Left renal cortex interstitium (tissue), 4 donors: ENCODE data around the gene SPIRE1. TPM values are rescaled to one million over a fixed set of nuclear protein-coding genes. Genes with fewer than 3 reads are reported as not detected.
"Not testable (repeated sequence)": the region's sequence is repeated elsewhere in the genome, so short reads cannot be mapped to it uniquely, and the experiment has no call there.

Experiments
- DNase-seq, 4 donors: peaks; one replicate each; pipeline ENCODE4 v3.0.0-alpha.2; 2013; ENCODE audit warnings: low read depth in 4 of 4, low spot score in 2 of 4, missing footprints in 1 of 4
- polyA plus RNA-seq, 4 donors: library from polyadenylated mRNA; unstranded; fragments of 120-200 nt; gene quantifications; one replicate each; pipeline ENCODE4 v1.2.1, GENCODE V29; 2013; ENCODE audit not compliant: insufficient read length in 4 of 4

The SPIRE1 gene
- polyA plus RNA-seq, 4 donors: 32.0 to 37.3 (median 32.3) TPM

DNA sequence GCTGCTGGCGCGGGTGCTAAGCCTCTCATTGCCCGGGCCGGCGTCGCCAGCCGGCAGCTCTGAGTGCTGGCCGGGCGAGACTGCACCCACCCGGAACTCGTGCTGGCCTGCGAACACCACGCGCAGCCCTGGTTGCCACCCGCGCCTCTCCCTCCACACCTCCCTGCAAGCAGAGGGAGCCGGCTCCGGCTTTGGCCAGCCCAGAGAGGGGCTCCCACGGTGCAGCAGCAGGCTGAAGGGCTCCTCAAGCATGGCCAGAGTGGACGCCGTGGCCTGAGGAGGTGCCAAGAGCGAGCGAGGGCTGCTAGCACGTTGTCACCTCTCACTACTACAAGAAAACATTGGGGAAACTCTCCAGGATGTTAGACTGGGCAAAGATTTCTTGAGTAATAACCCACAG is 98.6 kb downstream of the SPIRE1 start:
- DNase-seq: no peak

DNA sequence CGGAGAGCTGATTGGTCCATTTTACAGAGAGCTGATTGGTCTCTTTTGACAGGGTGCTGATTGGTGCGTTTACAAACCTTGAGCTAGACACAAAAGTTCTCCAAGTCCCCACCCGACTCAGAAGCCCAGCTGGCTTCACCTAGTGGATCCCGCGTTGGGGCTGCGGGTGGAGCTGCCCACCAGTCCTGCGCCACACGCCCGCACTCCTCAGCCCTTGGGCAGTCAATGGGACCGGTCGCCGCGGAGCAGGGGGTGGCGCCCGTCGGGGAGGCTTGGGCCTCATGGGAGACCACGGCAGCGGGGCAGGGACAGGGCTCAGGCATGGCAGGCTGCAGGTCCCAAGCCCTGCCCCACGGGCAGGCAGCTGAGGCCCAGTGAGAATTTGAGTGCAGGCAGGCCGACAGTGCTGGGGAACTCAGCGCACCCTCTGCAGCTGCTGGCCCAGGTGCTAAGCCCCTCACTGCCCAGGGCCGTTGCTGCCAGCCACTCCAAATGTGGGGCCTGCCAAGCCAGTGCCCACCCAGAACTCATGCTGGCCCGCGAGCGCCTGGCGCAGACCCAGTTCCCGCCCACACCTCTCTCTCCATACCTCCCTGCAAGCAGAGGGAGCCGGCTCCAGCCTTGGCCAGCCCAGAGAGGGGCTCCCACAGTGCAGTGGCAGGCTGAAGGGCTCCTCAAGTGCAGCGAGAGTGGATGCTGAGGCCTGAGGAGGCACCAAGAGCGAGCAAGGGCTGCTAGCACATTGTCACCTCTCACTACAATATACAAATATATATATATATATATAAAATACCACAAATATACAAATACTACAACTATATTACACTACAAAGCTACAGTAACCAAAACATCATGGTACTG is 100.7 kb downstream of the SPIRE1 start:
- no peak for DNase-seq

DNA sequence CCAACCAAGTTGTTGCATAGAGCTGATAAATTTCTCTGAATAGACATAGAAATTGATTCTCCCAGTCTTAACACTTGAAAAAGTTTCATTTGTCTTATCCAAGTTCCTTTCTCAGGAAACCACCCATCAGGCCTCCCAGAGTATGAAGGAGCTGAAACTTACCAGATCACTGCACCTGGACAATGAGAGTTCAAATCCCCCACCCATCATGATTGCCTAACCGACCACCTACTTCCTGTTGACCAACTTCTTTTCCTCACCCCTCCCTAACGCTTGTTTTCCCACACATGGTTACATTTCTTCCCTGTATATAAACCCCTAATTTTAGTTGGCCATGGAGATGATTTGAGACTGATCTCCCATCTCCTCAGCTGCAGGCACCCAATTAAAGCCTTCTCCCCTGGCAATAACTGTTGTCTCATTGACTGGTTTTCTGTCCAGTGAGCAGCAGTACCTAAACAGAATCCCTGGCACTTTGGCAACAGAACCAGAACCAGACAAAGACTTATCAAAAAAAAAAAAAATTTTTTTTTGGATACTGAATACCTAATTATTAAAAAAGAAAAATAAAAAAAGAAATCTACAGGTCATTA is 103.0 kb downstream of the SPIRE1 start:
- DNase-seq: no peak

DNA sequence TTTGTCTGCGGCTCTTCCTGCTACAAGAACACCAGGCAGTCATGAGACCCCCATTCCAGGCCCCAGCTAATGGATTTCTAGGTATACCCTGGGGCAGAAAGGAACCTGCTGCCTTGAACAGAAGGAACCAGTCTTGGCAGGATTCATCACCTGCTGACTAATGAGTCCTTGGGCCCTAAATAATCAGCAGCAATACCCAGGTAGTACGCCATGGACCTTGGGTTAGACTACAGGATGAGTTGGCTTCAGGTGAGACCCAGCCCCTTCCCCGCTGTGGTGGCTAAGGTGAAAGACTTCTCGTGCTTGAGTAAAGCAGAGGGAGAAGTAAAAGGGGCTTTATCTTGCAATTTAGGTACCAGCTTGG is 105.0 kb downstream of the SPIRE1 start:
- no peak for DNase-seq

DNA sequence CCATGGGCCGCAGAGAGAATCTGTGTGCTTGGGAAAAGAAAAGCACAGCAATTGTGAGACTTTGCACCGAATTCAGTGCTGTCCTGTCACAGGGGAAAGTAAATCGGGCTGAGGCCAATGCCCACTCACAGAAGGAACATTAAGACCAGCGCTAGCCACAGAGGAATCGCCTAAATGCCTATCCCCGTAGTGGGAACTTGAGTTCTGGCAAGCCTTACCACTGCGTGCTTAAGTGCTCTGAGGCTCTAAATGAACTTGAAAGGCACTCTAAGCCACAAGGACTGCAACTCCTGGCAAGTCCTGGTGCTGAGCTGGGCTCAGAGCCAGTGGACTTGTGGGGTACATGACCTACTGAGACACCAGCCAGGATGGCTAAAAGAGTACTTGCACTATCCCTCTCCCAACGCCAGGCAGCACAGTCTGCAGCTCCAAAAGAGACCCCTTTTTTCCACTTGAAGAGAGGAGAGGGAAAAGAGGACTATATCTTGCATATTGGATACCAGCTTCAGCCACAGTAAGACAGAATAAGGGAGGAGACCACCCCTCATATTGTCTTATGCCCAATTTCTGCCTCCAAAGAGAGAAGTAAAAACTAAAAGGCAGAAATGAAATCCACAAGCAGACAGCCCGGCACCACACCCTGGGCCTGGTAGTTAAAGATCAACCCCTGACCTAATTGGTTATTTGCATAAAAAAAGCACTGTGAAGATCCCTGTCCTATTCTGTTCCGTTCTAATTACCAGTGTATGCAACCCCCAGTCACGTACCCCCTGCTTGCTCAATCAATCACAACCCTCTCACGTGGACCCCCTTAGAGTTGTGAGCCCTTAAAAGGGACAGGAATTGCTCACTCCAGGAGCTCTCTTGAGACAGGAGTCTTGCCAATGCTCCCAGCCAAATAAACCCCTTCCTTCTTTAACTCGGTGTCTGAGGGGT is 105.7 kb downstream of the SPIRE1 start:
- not testable (repeated sequence) for DNase-seq

DNA sequence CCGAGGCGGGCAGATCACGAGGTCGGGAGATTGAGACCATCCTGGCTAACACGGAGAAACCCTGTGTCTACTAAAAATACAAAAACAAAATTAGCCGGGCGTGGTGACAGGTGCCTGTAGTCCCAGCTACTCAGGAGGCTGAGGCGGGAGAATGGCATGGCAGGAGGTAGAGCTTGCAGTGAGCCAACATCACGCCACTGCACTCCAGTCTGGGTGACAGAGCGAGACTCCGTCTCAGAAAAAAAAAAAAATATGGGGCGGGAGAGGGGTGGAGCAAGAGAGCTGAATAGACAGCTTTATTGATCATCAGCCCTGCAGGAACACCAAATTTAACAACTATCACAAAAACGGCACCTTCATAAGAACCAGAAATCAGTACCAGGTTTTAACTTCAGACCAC is 106.4 kb downstream of the SPIRE1 start:
- not testable (repeated sequence) for DNase-seq

DNA sequence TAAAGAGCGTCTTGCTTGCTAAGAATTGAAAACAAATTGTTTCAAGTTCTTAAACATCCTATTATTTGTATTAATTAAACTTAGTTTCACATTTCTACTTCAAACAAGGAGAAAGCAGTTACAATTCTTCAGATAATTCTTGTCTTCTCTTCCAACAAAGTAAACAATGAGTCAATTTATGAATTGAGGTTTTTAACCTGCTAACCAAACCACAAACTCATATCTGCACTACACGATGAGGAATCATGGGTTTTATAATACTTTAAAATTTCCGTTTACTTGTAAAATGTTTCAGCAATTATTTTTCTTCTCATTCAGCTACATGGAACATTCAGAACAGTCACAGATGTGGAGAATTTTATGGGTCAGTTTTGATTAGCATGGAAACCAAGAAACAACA is 114.2 kb downstream of the SPIRE1 start:
- DNase-seq: no peak

DNA sequence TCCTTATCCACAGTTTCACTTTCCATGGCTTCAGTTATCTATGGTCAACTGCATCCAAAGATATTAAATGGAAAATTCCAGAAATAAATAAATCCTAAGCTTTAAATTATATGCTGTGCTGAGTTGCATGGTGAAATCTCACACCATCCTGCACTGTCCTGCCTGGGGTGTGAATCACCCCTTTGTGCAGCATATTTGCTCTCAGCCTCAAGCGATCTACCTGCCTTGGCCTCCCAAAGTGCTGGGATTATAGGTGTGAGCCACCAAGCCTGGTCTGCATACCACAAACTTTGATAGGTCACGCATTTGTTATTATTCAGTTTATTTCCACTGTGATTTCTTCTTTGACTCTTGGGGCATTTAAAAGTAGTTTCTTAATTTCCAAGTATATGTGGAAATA is 117.2 kb downstream of the SPIRE1 start:
- DNase-seq: no peak

DNA sequence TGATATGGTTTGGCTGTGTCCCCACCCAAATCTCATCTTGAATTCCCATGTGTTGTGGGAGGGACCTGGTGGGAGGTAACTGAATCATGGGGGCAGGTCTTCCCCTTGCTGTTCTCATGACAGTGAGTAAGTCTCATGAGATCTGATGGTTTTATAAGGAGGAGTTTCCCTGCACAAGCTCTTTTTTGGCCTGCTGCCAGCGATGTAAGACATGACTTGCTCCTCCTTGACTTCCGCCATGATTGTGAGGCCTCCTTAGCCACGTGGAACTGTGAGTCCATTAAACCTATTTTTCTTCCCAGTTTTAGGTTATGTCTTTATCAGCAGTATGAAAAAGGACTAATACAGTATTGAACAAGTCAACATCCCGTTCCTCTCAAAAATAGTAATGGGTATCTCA is 118.7 kb downstream of the SPIRE1 start:
- not testable (repeated sequence) for DNase-seq

DNA sequence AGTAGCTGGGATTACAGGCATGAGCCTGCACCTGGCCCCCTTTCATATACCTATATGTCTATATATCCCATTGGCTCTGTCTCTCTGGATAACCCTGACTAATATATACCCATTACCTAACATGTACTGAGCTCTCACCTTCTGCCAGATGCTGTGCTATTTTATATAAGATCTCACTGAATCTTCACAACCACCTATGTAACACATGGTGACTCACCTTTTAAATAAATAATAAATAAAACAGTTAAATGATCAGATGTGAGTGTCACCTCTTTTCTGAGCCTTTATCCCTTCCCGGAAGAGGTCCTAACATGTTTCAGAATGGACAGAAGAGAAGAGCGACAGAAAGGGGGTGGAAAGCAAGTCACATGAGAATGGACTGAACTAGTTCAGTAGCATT is 123.1 kb downstream of the SPIRE1 start:
- no peak for DNase-seq

DNA sequence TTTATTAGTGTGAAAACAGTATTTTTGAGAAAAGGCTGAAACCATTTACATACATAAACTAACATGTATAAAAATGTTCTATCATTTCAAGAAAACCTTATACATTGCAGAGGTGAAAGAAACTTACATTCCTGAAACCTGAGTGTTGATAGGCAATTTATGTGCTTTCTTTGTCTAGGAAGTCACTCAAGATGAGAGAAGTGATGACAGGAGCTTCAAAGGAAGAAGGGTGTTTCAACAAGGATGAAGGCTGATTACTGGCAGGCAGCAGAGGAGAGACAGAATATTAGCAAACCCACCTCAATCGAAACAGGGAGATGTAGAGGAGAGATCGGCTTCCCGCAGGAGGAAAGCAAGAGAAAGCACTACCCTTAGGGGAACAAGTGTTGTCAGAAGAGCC is 125.2 kb downstream of the SPIRE1 start:
- no peak for DNase-seq

DNA sequence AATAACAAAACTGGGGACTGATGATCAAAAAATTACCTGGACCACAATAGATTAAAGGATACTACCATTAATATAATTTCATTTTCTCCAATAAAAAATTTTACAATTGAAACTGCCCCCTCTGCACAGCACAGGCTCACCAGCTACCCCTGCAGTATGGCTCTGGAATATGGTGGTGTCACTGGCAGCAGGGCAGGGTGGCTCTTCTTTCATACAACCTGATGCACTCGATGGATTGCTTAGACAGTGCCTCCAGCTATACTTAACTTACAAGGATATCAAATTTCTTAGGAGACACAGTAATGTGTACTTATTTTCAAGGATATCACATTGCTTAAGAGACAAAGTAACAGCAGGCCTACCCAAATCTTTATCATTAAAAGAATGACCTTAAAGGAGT is 126.2 kb downstream of the SPIRE1 start:
- DNase-seq: no peak

DNA sequence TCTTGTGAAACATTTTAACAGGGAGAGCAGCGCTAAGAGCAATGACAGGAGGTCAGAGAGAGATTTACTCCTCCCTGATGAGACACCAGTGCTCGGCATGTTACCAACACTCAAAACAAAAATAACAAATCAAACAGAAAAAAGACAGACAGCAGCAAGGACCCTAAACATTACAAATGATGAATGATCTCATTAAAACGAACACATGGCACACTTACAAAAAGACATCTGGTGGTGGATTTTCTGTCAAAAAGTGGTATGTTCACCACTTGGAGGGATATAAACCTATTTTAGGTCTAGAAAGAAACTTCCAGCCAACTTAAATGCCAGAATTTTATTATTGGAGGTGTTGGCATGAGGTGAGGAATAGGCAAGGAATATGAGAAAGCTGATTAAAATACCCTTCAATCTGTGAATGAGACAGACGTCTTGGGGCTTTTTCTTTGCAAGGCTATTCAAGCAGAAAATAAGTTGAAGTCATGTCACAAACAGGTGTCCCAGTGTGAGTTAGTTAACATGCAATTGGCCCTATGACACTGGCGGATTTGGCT is 137.4 kb downstream of the SPIRE1 start:
- no peak for DNase-seq

DNA sequence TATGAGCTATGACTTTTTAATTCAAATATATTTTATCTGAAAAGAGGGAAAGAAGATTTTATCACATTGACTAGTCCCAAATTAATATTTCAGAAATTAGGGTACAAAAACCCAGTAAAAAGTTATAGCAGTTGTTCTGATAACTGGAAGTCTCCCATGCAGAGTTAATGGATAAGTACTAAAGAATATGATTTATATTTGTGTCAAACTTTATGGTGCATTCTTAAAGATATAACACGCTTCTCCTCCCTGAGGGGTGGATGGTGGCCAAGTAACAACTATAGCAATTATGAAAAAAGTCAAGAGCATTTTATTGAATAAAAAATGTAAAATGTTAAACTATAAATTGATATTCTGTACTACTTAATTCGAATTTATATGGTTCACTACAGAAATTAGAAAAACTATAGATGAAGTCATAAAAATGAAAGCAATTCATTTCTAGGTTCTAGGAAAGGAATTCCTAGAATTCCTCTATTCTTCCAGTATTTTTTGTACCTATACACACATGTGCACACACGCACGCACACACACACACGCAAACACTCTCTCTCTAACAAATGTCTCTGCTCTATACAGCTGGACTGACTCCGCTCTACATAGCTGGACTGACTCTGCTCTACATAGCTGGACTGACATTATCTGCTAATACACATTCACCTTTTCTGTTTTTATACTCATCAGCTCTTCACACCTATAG is 138.9 kb downstream of the SPIRE1 start:
- DNase-seq: no peak

DNA sequence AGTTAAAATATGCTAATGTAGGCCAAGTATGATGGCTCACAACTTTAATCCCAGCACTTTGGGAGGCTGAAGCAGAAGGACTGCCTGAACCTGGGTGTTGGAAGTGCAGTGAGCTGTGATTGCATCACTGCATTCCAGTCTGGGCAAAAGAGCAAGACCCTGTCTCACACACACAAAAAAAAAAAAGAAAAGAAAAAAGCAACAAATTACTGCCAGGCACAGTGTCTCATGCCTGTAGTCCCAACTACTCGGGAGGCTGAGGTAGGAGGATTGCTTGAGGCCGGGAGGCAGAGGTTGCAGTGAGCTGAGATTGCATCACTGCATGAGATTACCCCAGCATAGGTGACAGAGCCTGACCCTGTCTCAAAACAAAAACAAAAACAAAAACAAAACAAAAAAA is 139.6 kb downstream of the SPIRE1 start:
- no peak for DNase-seq

DNA sequence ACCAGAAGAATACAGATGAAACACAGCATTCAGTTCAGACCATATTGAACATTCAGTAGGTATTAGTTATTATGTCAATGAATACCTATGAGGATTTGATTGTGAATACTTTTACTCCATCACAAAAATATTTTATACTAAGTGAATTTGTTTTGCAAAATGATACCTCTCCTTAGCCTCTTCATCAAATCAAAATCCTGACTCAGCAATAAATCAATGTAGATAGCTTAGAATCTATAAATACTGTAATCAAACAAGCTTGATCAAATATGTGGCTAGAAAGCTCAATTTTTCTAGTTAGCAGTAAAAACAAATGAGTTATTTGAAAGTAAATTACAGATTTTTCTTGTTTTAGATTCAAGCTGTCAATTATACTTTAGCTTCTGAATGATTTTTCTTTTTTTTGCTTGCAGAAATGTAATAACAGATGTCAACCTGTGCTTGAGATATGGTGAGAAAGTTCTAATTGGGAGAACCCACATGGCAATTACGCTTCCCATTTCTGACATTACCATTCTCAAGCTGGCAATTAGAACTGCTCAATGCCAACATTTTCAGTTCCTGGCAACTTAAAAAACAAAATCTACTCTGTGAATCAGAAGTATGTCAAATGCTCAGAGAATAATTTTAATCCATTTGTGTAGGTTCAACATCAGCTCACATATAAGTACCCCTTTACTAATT is 140.6 kb downstream of the SPIRE1 start:
- no peak for DNase-seq

DNA sequence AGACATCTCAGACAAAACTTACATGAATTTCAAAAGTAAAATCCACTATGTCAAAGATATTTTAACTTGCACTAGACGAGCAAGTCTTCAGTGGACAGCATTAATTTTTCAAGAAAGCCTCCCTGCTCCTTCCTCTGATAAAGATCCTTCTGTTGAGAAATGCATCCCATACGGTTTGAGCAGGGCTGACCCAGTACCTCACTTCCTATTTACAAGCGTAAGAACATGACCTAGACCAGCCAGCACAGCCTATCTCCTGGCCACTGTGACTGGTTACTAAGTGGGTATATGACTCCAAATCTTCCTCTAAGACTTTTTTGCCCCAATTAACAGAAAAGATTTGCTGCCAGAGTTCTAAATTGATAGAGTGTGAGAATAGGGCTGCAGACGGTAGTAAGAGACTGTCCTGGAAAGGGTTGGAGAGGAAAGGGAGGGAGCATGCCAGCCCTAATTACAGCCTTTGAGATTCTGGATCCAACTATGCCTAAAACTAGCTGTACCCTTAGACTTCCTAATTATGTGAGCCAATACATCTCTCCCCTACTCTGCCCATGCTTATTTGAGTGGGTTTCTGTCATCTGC is 141.8 kb downstream of the SPIRE1 start:
- DNase-seq: no peak

DNA sequence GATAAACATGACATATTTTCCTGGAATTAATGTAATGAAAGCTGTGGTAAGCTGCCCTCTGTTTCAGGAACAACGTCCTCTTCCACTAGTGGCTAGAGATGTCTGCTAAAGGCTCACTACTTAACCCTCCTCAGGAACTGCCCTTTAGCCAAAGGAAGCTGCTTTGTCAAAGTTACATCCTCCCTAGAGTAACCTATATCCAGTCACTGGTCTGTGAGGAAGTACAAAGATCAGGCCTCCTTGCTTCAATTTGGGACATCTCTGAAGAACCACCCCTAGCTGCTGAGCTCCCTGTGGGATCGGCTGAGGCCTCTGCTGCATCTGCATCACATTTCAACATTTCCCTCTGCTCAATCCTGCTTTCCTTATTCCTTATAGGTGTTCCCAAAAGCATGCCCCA is 142.4 kb downstream of the SPIRE1 start:
- DNase-seq: no peak

DNA sequence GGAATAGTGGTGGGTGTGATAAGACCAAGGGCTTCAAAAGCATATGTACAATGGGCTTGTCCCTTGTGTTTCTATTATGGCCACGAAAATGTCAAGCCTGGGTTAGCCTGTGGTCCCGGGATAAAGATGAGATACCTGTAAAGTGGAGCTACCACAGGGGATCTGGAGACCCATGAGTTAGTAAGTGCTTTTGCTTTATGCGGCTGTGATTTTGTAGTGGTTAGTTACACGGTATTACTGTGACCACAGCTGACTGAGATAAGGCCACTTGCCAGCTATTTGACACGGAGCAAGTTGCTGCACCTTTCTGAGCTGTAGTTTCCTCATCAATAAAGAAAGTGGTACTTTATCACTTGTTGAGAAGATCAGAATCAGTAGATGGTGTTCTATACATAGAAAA is 150.9 kb downstream of the SPIRE1 start:
- no peak for DNase-seq

DNA sequence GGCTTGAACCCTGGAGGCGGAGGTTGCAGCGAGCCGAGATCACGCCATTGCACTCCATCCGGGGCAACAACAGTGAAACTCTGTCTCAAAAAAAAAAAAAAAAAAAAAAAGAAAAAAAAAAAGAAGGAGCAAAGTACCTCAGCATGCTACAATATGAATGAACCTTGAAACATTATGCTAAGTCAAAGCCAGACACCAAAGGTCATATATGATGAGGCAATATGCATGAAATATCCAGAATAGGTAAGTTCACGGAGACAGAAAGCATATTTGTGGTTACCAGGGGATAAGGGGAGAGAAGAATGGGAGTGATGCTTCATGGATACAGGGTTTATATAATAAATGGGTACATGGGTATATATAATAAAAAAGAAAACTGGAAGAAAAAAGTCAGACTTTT is 156.9 kb downstream of the SPIRE1 start:
- no peak for DNase-seq
